HG03571 (cell line): ENCODE results near the gene CALU.
A peak's percentile ranks its signal among the peaks of the same experiment; 100 is the strongest.

ENCODE experiments used
- ATAC-seq: cut with Tn5 transposase; IDR thresholded peaks from one replicate; pipeline ENCODE4 v1.9.1; 2021; ENCODE audit not compliant: unreplicated experiment

CALU gene

GRCh38 chr7:128739048-128739962 lies at the start of gene CALU:
Gene CALU (plus strand): TSS chr7:128739359. CDS start chr7:128748584, 9,225 bp downstream.
- peak; percentile 98 for ATAC-seq

GRCh38 chr7:128691227-128691626 lies 47.9 kb upstream of the CALU start:
- ATAC-seq, result no peak

- no peak for ATAC-seq
Measured at GRCh38 chr7:128692623-128693270, 46.4 kb upstream of the CALU start.

- ATAC-seq, result no peak
Measured at GRCh38 chr7:128693373-128694015, 45.7 kb upstream of the CALU start.

- no peak for ATAC-seq
Measured at GRCh38 chr7:128694738-128695137, 44.4 kb upstream of the CALU start.

GRCh38 chr7:128697302-128697905 lies 41.8 kb upstream of the CALU start:
- ATAC-seq, result no peak

GRCh38 chr7:128699196-128699712 lies 39.9 kb upstream of the CALU start:
- no peak for ATAC-seq

GRCh38 chr7:128699895-128700294 lies 39.3 kb upstream of the CALU start:
- no peak for ATAC-seq

- no peak for ATAC-seq
Measured at GRCh38 chr7:128701062-128701785, 37.9 kb upstream of the CALU start.

- ATAC-seq, result no peak
Measured at GRCh38 chr7:128703609-128704241, 35.4 kb upstream of the CALU start.

- ATAC-seq, result no peak
Measured at GRCh38 chr7:128705891-128706333, 33.2 kb upstream of the CALU start.

- ATAC-seq, result no peak
Measured at GRCh38 chr7:128707752-128708151, 31.4 kb upstream of the CALU start.

- no peak for ATAC-seq
Measured at GRCh38 chr7:128708235-128708634, 30.9 kb upstream of the CALU start.

GRCh38 chr7:128708824-128709223 lies 30.3 kb upstream of the CALU start:
- no peak for ATAC-seq

- no peak for ATAC-seq
Measured at GRCh38 chr7:128710481-128710880, 28.7 kb upstream of the CALU start.

- ATAC-seq, result no peak
Measured at GRCh38 chr7:128713794-128714193, 25.4 kb upstream of the CALU start.

- ATAC-seq, result no peak
Measured at GRCh38 chr7:128714701-128715495, 24.3 kb upstream of the CALU start.

- no peak for ATAC-seq
Measured at GRCh38 chr7:128718967-128719642, 20.1 kb upstream of the CALU start.

GRCh38 chr7:128721376-128721775 lies 17.8 kb upstream of the CALU start:
- no peak for ATAC-seq
